GM12892 (cell line): ENCODE measurements around the gene PIGM.
"Not testable (repeated sequence)": the region's sequence is repeated elsewhere in the genome, so short reads cannot be mapped to it uniquely, and the experiment has no call there.

Experiments used
- DNase-seq: peaks from one replicate; pipeline ENCODE4 v3.0.0; 2011; ENCODE audit not compliant: insufficient read length
- FAIRE-seq: peaks from 2 replicates; lab custom pipeline; 2011; peaks lifted over from hg19 to GRCh38; lab: Jason Lieb, UNC
- POLR2A ChIP-seq: IDR thresholded peaks from 2 replicates; pipeline ENCODE4 v1.6.1; 2011; ENCODE audit warnings: low read depth, low read length, control low read depth
- POLR2AphosphoS5 ChIP-seq: IDR thresholded peaks from 2 replicates; pipeline ENCODE4 v1.6.1; 2011; ENCODE audit warnings: low read depth, low read length, control low read depth
- TAF1 ChIP-seq: IDR thresholded peaks from 2 replicates; pipeline ENCODE4 v1.6.1; 2011; ENCODE audit warnings: low read depth, mild to moderate bottlenecking, control low read depth, low read length, borderline replicate concordance

PIGM gene

GRCh38 chr1:160053548-160054365, 22.0 kb upstream of the PIGM start:
- DNase-seq, result no peak
- TF ChIP-seq TAF1 (no peak), POLR2AphosphoS5 (no peak)
- no peak for FAIRE-seq

GRCh38 chr1:160052936-160053335, 21.1 kb upstream of the PIGM start:
- no peak for TF ChIP-seq POLR2A
- TF ChIP-seq POLR2AphosphoS5, result no peak
- TF ChIP-seq TAF1, result no peak
- DNase-seq (no peak), FAIRE-seq (no peak)

GRCh38 chr1:160050619-160051018, 18.8 kb upstream of the PIGM start:
- no peak for TF ChIP-seq TAF1
- TF ChIP-seq POLR2A, result no peak
- no peak for TF ChIP-seq POLR2AphosphoS5
- FAIRE-seq (no peak), DNase-seq (no peak)

- FAIRE-seq, DNase-seq: not testable (repeated sequence)
These were observed 18.4 kb upstream of the PIGM start for GRCh38 chr1:160050182-160050581.

- no peak for FAIRE-seq
- TF ChIP-seq TAF1, result no peak
- TF ChIP-seq POLR2AphosphoS5, result no peak
- TF ChIP-seq POLR2A, result no peak
These were observed 17.3 kb upstream of the PIGM start for GRCh38 chr1:160049101-160049500.

GRCh38 chr1:160048335-160048734, 16.5 kb upstream of the PIGM start:
- DNase-seq (no peak), FAIRE-seq (no peak)
- TF ChIP-seq POLR2A, result no peak
- TF ChIP-seq TAF1, result no peak
- TF ChIP-seq POLR2AphosphoS5, result no peak

More at GRCh38 chr1:160049101-160049500, 17.3 kb upstream of the PIGM start:
- DNase-seq, result no peak

GRCh38 chr1:160047111-160047991, 15.6 kb upstream of the PIGM start:
- TF ChIP-seq POLR2AphosphoS5 (no peak), POLR2A (no peak), TAF1 (no peak)
- DNase-seq (no peak), FAIRE-seq (peak; percentile 88)

GRCh38 chr1:160046494-160047110, 14.8 kb upstream of the PIGM start:
- TF ChIP-seq POLR2A, result no peak
- no peak for TF ChIP-seq POLR2AphosphoS5
- no peak for TF ChIP-seq TAF1
- peak; percentile 56 for DNase-seq
- FAIRE-seq, result peak; percentile 88

GRCh38 chr1:160045653-160046052, 13.9 kb upstream of the PIGM start:
- TF ChIP-seq POLR2A, result no peak
- TF ChIP-seq TAF1, result no peak
- TF ChIP-seq POLR2AphosphoS5, result no peak
- FAIRE-seq (no peak), DNase-seq (no peak)

- FAIRE-seq, result no peak
- no peak for TF ChIP-seq TAF1
- no peak for TF ChIP-seq POLR2A
- no peak for TF ChIP-seq POLR2AphosphoS5
These were observed 11.8 kb upstream of the PIGM start for GRCh38 chr1:160043543-160043942.

GRCh38 chr1:160040476-160040875, 8.7 kb upstream of the PIGM start:
- no peak for FAIRE-seq
- TF ChIP-seq POLR2A (no peak), POLR2AphosphoS5 (no peak), TAF1 (no peak)
- no peak for DNase-seq

More at GRCh38 chr1:160043543-160043942, 11.8 kb upstream of the PIGM start:
- DNase-seq, result no peak

- no peak for DNase-seq
- no peak for FAIRE-seq
- TF ChIP-seq POLR2AphosphoS5 (no peak), TAF1 (no peak), POLR2A (no peak)
These were observed 503 bp upstream of the PIGM start for GRCh38 chr1:160032165-160032820.
